ENCODE data around the gene WAS.
"Not testable (repeated sequence)": the region's sequence is repeated elsewhere in the genome, so short reads cannot be mapped to it uniquely, and the experiment has no call there.

Gene WAS

DNA sequence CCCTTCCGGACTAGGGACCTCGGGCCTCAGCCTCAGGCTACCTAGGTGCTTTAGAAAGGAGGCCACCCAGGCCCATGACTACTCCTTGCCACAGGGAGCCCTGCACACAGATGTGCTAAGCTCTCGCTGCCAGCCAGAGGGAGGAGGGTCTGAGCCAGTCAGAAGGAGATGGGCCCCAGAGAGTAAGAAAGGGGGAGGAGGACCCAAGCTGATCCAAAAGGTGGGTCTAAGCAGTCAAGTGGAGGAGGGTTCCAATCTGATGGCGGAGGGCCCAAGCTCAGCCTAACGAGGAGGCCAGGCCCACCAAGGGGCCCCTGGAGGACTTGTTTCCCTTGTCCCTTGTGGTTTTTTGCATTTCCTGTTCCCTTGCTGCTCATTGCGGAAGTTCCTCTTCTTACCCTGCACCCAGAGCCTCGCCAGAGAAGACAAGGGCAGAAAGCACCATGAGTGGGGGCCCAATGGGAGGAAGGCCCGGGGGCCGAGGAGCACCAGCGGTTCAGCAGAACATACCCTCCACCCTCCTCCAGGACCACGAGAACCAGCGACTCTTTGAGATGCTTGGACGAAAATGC is at the start of gene WAS:
WAS (plus strand) TSS at position 389 of the 572 bp plus-strand sequence; CDS start at position 444, 55 bp downstream.
- TF ChIP-seq, protein P1, sequence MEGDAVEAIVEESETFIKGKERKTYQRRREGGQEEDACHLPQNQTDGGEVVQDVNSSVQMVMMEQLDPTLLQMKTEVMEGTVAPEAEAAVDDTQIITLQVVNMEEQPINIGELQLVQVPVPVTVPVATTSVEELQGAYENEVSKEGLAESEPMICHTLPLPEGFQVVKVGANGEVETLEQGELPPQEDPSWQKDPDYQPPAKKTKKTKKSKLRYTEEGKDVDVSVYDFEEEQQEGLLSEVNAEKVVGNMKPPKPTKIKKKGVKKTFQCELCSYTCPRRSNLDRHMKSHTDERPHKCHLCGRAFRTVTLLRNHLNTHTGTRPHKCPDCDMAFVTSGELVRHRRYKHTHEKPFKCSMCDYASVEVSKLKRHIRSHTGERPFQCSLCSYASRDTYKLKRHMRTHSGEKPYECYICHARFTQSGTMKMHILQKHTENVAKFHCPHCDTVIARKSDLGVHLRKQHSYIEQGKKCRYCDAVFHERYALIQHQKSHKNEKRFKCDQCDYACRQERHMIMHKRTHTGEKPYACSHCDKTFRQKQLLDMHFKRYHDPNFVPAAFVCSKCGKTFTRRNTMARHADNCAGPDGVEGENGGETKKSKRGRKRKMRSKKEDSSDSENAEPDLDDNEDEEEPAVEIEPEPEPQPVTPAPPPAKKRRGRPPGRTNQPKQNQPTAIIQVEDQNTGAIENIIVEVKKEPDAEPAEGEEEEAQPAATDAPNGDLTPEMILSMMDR (IDR thresholded peaks at IDR 0.05; ENCODE audit: borderline replicate concordance, control extremely low read depth, extremely low read depth, insufficient read depth, missing control alignments), result no peak
- in situ Hi-C loops (cut with MboI; ENCODE audit: low sequenced_read_pairs, unreplicated experiment), result no loop called here
- DNase-seq (ENCODE audit: low spot score), result peak; percentile 79

GRCh38 chrX:48636301-48636700 is 47.3 kb upstream of the WAS start:
- TF ChIP-seq, protein P1 (IDR thresholded peaks at IDR 0.05; ENCODE audit: borderline replicate concordance, control extremely low read depth, extremely low read depth, insufficient read depth, missing control alignments), result no peak

DNA sequence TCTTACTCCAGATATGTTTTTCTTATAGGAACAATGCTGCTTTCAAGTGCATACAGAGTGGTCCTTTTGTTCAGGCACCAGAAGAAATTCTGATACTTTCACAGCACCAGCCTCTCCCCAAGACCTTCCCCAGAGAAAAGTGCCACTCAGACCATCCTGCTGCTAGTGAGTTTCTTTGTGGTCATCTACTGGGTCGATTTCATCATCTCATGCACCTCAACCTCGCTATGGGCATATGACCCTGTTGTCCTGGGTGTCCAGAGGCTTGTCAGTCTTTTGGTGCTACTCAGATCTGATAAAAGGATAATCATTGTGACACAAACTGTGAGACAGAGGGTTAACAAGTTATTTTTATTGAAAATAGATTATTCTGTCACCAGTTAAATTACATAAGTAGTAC is 46.8 kb upstream of the WAS start:
- no peak for DNase-seq (ENCODE audit: low spot score)
- in situ Hi-C loops (cut with MboI; ENCODE audit: low sequenced_read_pairs, unreplicated experiment), result no loop called here

More at GRCh38 chrX:48636301-48636700, 47.3 kb upstream of the WAS start:
- no peak for DNase-seq (ENCODE audit: low spot score)
- in situ Hi-C loops (cut with MboI; ENCODE audit: low sequenced_read_pairs, unreplicated experiment), result no loop called here

DNA sequence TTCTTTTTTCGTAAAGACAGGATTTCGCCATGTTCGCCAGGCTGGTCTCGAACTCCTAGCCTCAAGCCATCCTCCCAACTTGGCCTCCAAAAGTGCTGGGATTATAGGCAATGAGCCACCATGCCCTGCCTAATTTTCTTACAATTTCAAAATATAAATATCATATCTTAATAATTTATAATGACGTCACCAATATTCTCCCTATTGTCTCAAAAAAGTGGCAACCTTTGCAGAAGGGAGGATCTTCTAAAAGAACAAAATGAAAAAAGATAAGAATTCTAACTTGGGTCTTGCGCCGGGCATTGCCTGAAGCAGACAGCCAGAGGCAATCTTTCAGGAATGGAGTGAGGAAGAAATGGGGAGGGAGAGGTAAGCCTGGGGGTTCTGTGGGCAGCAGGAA is 37.9 kb upstream of the WAS start:
- DNase-seq (ENCODE audit: low spot score), result no peak
- in situ Hi-C loops (cut with MboI; ENCODE audit: low sequenced_read_pairs, unreplicated experiment), result no loop called here
- TF ChIP-seq, protein P1 (IDR thresholded peaks at IDR 0.05; ENCODE audit: borderline replicate concordance, control extremely low read depth, extremely low read depth, insufficient read depth, missing control alignments), result no peak

More for the DNA sequence above, 46.8 kb upstream of the WAS start:
- TF ChIP-seq, protein P1 (IDR thresholded peaks at IDR 0.05; ENCODE audit: borderline replicate concordance, control extremely low read depth, extremely low read depth, insufficient read depth, missing control alignments), result no peak

- DNase-seq (ENCODE audit: low spot score), result peak; percentile 32
- in situ Hi-C loops (cut with MboI; ENCODE audit: low sequenced_read_pairs, unreplicated experiment), result no loop called here
- TF ChIP-seq, protein P1 (IDR thresholded peaks at IDR 0.05; ENCODE audit: borderline replicate concordance, control extremely low read depth, extremely low read depth, insufficient read depth, missing control alignments), result no peak
Measured at GRCh38 chrX:48648336-48648751, 35.3 kb upstream of the WAS start.

DNA sequence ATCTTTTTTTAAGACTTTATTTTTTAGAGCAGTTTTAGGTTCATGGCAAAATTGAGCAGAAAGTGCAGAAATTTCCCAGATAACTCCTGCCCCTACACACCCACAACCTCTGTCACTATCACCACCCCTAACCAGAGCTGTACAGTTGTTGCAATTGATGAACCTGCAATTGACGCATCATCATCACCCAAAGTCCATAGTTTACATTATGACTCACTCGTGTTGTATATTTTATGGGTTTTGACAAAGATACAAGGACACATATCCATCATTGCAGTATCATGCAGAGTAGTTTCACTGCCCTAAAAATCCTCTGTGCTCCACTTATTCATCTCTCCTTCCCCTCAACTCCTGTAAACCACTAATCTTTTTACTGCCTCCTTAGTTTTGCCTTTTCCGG is 34.5 kb upstream of the WAS start:
- in situ Hi-C loops (cut with MboI; ENCODE audit: low sequenced_read_pairs, unreplicated experiment), result no loop called here
- TF ChIP-seq, protein P1 (IDR thresholded peaks at IDR 0.05; ENCODE audit: borderline replicate concordance, control extremely low read depth, extremely low read depth, insufficient read depth, missing control alignments), result no peak
- no peak for DNase-seq (ENCODE audit: low spot score)

- in situ Hi-C loops (cut with MboI; ENCODE audit: low sequenced_read_pairs, unreplicated experiment); DNase-seq (ENCODE audit: low spot score): not testable (repeated sequence)
Measured at GRCh38 chrX:48652055-48652579, 31.5 kb upstream of the WAS start.

- in situ Hi-C loops (cut with MboI; ENCODE audit: low sequenced_read_pairs, unreplicated experiment); DNase-seq (ENCODE audit: low spot score): not testable (repeated sequence)
Measured at GRCh38 chrX:48654746-48655145, 28.9 kb upstream of the WAS start.

- in situ Hi-C loops (cut with MboI; ENCODE audit: low sequenced_read_pairs, unreplicated experiment); DNase-seq (ENCODE audit: low spot score): not testable (repeated sequence)
Measured at GRCh38 chrX:48659686-48660085, 23.9 kb upstream of the WAS start.
